ENCODE data around the gene ASB1. TPM values are rescaled to one million over a fixed set of nuclear protein-coding genes. Genes with fewer than 3 reads are reported as not detected.

Gene ASB1
- total RNA-seq, 1 donor = 21.2 TPM

GRCh38 chr2:238449241-238449640 lies 22.5 kb downstream of the ASB1 start:
- no peak for DNase-seq (ENCODE audit: low read depth)
- TF ChIP-seq CTCF (IDR thresholded peaks at IDR 0.05; ENCODE audit: insufficient read depth, low read depth, low read length) = no peak
- H3K4me3 ChIP-seq (ENCODE audit: low read depth, low read length) = no peak overlapping the region

- peak; percentile 78 for DNase-seq (ENCODE audit: low read depth)
- H3K4me3 ChIP-seq (ENCODE audit: low read depth, low read length) = no peak overlapping the region
- TF ChIP-seq CTCF (IDR thresholded peaks at IDR 0.05; ENCODE audit: insufficient read depth, low read depth, low read length) = no peak
Observed at GRCh38 chr2:238449909-238450417, 23.2 kb downstream of the ASB1 start.

- TF ChIP-seq CTCF (IDR thresholded peaks at IDR 0.05; ENCODE audit: insufficient read depth, low read depth, low read length) = no peak
- H3K4me3 ChIP-seq (ENCODE audit: low read depth, low read length) = no peak overlapping the region
- no peak for DNase-seq (ENCODE audit: low read depth)
Observed at GRCh38 chr2:238450440-238450861, 23.7 kb downstream of the ASB1 start.

- TF ChIP-seq CTCF (IDR thresholded peaks at IDR 0.05; ENCODE audit: insufficient read depth, low read depth, low read length) = no peak
- no peak for DNase-seq (ENCODE audit: low read depth)
Observed at GRCh38 chr2:238453842-238454241, 27.1 kb downstream of the ASB1 start.

GRCh38 chr2:238456449-238456848 lies 29.7 kb downstream of the ASB1 start:
- H3K4me3 ChIP-seq (ENCODE audit: low read depth, low read length) = no peak overlapping the region
- no peak for TF ChIP-seq CTCF (IDR thresholded peaks at IDR 0.05; ENCODE audit: insufficient read depth, low read depth, low read length)
- DNase-seq (ENCODE audit: low read depth) = no peak

More at GRCh38 chr2:238453842-238454241, 27.1 kb downstream of the ASB1 start:
- no peak overlapping the region for H3K4me3 ChIP-seq (ENCODE audit: low read depth, low read length)

GRCh38 chr2:238456970-238457926 lies 30.5 kb downstream of the ASB1 start:
- no peak for DNase-seq (ENCODE audit: low read depth)
- no peak overlapping the region for H3K4me3 ChIP-seq (ENCODE audit: low read depth, low read length)
- TF ChIP-seq CTCF (IDR thresholded peaks at IDR 0.05; ENCODE audit: insufficient read depth, low read depth, low read length) = no peak

Data from fibroblast of villous mesenchyme (primary cell).